ENCODE data around the gene TMEM255B. TPM values are rescaled to one million over a fixed set of nuclear protein-coding genes. Genes with fewer than 3 reads are reported as not detected.

The TMEM255B gene
- polyA plus RNA-seq, 1 donor (not counting 4 experiments of a cell fraction or from before 2014, with no cell fraction given) = 7.6 TPM

GRCh38 chr13:113855012-113855921 lies 96.2 kb downstream of the TMEM255B start:
- no peak for DNase-seq (ENCODE audit: low read depth, low spot score)
- no peak overlapping the region for H3K9ac ChIP-seq (ENCODE audit: control insufficient read depth, extremely low read depth, insufficient read depth, low read length)
- peak overlapping the region; percentile 43 for H3K27ac ChIP-seq (ENCODE audit: control insufficient read depth, insufficient read depth, low read length)
- H3K79me2 ChIP-seq (ENCODE audit: control insufficient read depth, insufficient read depth, low read length) = peaks cover 100% of the 10 kb centered on the region
- peak overlapping the region in 1 of 3 experiments; percentile 8 for H3K4me3 ChIP-seq (ENCODE audit: control insufficient read depth in 2 of 3, extremely low read depth in 1 of 3, insufficient read depth in 2 of 3, low read depth in 1 of 3, low read length in 3 of 3)
- no peak overlapping the region for H2AFZ ChIP-seq (ENCODE audit: control insufficient read depth, low read length)
- no peaks in the 10 kb centered on the region for H3K9me3 ChIP-seq (ENCODE audit: control insufficient read depth, low read depth, low read length)
- TF ChIP-seq CTCF (optimal IDR thresholded peaks at IDR 0.05 in 1 of 3, IDR thresholded peaks at IDR 0.05 in 1 of 3, conservative IDR thresholded peaks at IDR 0.05 in 1 of 3; ENCODE audit: extremely low read depth in 1 of 3, insufficient read depth in 2 of 3, low read length in 3 of 3) (no peak), EZH2 (IDR thresholded peaks at IDR 0.05; ENCODE audit: low read length) (no peak)
- H3K36me3 ChIP-seq (ENCODE audit: control insufficient read depth in 2 of 2, extremely low read depth in 1 of 2, insufficient read depth in 2 of 2, low read length in 2 of 2) = peaks cover 35 to 53% of the 10 kb centered on the region in 2 experiments
- H4K20me1 ChIP-seq (ENCODE audit: control insufficient read depth, extremely low read depth, insufficient read depth, low read length) = peaks cover 65% of the 10 kb centered on the region
- H3K9me1 ChIP-seq (ENCODE audit: control insufficient read depth, extremely low read depth, insufficient read depth, low read length) = peaks cover 7% of the 10 kb centered on the region
- FAIRE-seq = peak; percentile 39
- H3K4me1 ChIP-seq (ENCODE audit: control insufficient read depth, extremely low read depth, insufficient read depth, low read length) = peaks cover 52% of the 10 kb centered on the region
- dilution Hi-C loops (cut with MboI; ENCODE audit: extremely low pct_ligation_motif_present, low sequenced_read_pairs) = no loop called here
- peak overlapping the region; percentile 73 for H3K4me2 ChIP-seq (ENCODE audit: control insufficient read depth, extremely low read depth, insufficient read depth, low read depth, low read length)
- H3K27me3 ChIP-seq (ENCODE audit: control insufficient read depth, extremely low read depth, insufficient read depth, low read length) = no peaks in the 10 kb centered on the region

DNA sequence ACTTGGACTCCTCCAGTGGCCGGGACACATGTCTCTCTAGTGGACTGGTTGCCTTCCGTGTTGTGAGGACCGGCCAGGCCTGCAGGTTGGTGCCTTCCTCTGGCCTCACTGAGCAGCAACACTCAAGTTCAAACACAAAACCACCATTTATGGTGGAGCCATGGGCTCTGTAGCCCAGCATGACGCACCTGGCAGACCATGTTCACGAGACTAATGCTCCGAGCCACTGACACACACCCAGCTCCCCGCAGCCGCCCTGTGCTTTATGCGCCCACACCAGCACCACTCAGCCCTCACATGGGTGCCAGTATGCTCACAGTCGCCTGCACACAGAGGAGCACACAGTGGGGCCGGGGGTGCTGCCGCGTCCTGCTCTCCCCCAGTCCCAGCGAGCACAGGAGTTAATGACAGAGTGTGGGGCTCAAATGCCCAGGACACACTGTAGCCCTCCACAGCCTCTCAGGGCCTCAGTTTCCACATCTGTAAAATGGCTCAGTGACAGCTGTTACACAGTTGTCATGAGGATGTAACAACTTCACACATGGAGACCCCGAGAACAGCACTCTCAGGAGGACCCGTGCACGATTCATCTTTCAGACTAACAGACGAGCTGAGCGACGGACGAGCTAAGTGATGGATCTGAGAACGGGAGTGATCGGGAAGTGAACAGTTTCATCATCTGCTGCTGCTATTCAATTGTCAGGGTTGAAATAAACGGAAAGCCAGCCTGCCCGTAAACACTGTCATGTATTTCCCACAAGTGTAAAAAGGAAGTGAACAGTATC lies 97.1 kb downstream of the TMEM255B start:
- Histone ChIP-seq H3K36me3 (ENCODE audit: control insufficient read depth in 2 of 2, extremely low read depth in 1 of 2, insufficient read depth in 2 of 2, low read length in 2 of 2) (peaks cover 34 to 55% of the 10 kb centered on the region in 2 experiments), H2AFZ (ENCODE audit: control insufficient read depth, low read length) (no peak overlapping the region), H3K4me1 (ENCODE audit: control insufficient read depth, extremely low read depth, insufficient read depth, low read length) (peaks cover 56% of the 10 kb centered on the region), H3K4me2 (ENCODE audit: control insufficient read depth, extremely low read depth, insufficient read depth, low read depth, low read length) (peak overlapping the region; percentile 73), H3K27ac (ENCODE audit: control insufficient read depth, insufficient read depth, low read length) (peak overlapping the region; percentile 43), H3K9ac (ENCODE audit: control insufficient read depth, extremely low read depth, insufficient read depth, low read length) (peak overlapping the region; percentile 23), H3K9me1 (ENCODE audit: control insufficient read depth, extremely low read depth, insufficient read depth, low read length) (peaks cover 12% of the 10 kb centered on the region), H3K27me3 (ENCODE audit: control insufficient read depth, extremely low read depth, insufficient read depth, low read length) (no peaks in the 10 kb centered on the region), H4K20me1 (ENCODE audit: control insufficient read depth, extremely low read depth, insufficient read depth, low read length) (peaks cover 73% of the 10 kb centered on the region), H3K9me3 (ENCODE audit: control insufficient read depth, low read depth, low read length) (no peaks in the 10 kb centered on the region), H3K79me2 (ENCODE audit: control insufficient read depth, insufficient read depth, low read length) (peaks cover 100% of the 10 kb centered on the region), H3K4me3 (ENCODE audit: control insufficient read depth in 2 of 3, extremely low read depth in 1 of 3, insufficient read depth in 2 of 3, low read depth in 1 of 3, low read length in 3 of 3) (peak overlapping the region in 2 of 3 experiments; percentile 8 to 18)
- TF ChIP-seq CTCF (optimal IDR thresholded peaks at IDR 0.05 in 1 of 3, IDR thresholded peaks at IDR 0.05 in 1 of 3, conservative IDR thresholded peaks at IDR 0.05 in 1 of 3; ENCODE audit: extremely low read depth in 1 of 3, insufficient read depth in 2 of 3, low read length in 3 of 3) = no peak
- no peak for TF ChIP-seq EZH2 (IDR thresholded peaks at IDR 0.05; ENCODE audit: low read length)
- dilution Hi-C loops (cut with MboI; ENCODE audit: extremely low pct_ligation_motif_present, low sequenced_read_pairs) = no loop called here
- DNase-seq (ENCODE audit: low read depth, low spot score) (no peak), FAIRE-seq (peak; percentile 81)
